IPS-20b (cell line): ENCODE results near the gene BICC1.

ENCODE experiments used
- H3K27ac ChIP-seq: one replicate; pipeline ENCODE4 v1.5.1; 2013; ENCODE audit warnings: low read length
- H3K27me3 ChIP-seq: 2 replicates; pipeline ENCODE4 v1.6.1; 2013; ENCODE audit warnings: mild to moderate bottlenecking, low read length, inconsistent platforms; ENCODE audit not compliant: insufficient read depth
- H3K36me3 ChIP-seq: 2 replicates; pipeline ENCODE4 v1.6.1; 2013; ENCODE audit warnings: low read depth, mild to moderate bottlenecking, inconsistent platforms, low read length, moderate library complexity; ENCODE audit not compliant: insufficient read depth
- H3K4me1 ChIP-seq: 2 replicates; pipeline ENCODE4 v1.6.1; 2013; ENCODE audit warnings: mild to moderate bottlenecking, control low read depth, inconsistent platforms, low read length, moderate library complexity; ENCODE audit not compliant: insufficient read depth
- H3K4me3 ChIP-seq: 2 replicates; pipeline ENCODE4 v1.5.1; 2013; ENCODE audit warnings: mild to moderate bottlenecking, low read length, inconsistent platforms
- H3K9ac ChIP-seq: 2 replicates; pipeline ENCODE4 v1.6.1; 2013; ENCODE audit warnings: low read depth, mild to moderate bottlenecking, inconsistent platforms, low read length, moderate library complexity
- H3K9me3 ChIP-seq: 2 replicates; pipeline ENCODE4 v1.6.1; 2013; ENCODE audit warnings: mild to moderate bottlenecking, low read depth, low read length, inconsistent platforms; ENCODE audit not compliant: insufficient read depth

Gene BICC1

GRCh38 chr10:58723966-58724365 is 211.3 kb downstream of the BICC1 start:
- Histone ChIP-seq H3K4me1 (no peaks in the 10 kb centered on the region), H3K27ac (no peak overlapping the region), H3K4me3 (no peak overlapping the region), H3K27me3 (no peaks in the 10 kb centered on the region), H3K36me3 (no peaks in the 10 kb centered on the region), H3K9ac (no peak overlapping the region), H3K9me3 (no peaks in the 10 kb centered on the region)

- H3K27ac ChIP-seq: no peak overlapping the region
- no peaks in the 10 kb centered on the region for H3K9me3 ChIP-seq
- no peak overlapping the region for H3K4me3 ChIP-seq
- H3K9ac ChIP-seq: no peak overlapping the region
- H3K4me1 ChIP-seq: no peaks in the 10 kb centered on the region
- no peaks in the 10 kb centered on the region for H3K36me3 ChIP-seq
- no peaks in the 10 kb centered on the region for H3K27me3 ChIP-seq
These were observed 212.1 kb downstream of the BICC1 start for GRCh38 chr10:58724781-58725180.

- H3K27me3 ChIP-seq: no peaks in the 10 kb centered on the region
- H3K4me3 ChIP-seq: no peak overlapping the region
- peaks cover 10% of the 10 kb centered on the region; the same call in 1 of the 2 replicates for H3K9me3 ChIP-seq
- no peaks in the 10 kb centered on the region for H3K4me1 ChIP-seq
- H3K9ac ChIP-seq: no peak overlapping the region
- no peak overlapping the region for H3K27ac ChIP-seq
- H3K36me3 ChIP-seq: no peaks in the 10 kb centered on the region
These were observed 213.2 kb downstream of the BICC1 start for GRCh38 chr10:58725901-58726300.

GRCh38 chr10:58727633-58728032 is 215.0 kb downstream of the BICC1 start:
- H3K27me3 ChIP-seq: no peaks in the 10 kb centered on the region
- peaks cover 18% of the 10 kb centered on the region; the same call in 1 of the 2 replicates for H3K9me3 ChIP-seq
- no peak overlapping the region for H3K9ac ChIP-seq
- no peak overlapping the region for H3K27ac ChIP-seq
- H3K36me3 ChIP-seq: no peaks in the 10 kb centered on the region
- no peak overlapping the region for H3K4me3 ChIP-seq
- H3K4me1 ChIP-seq: no peaks in the 10 kb centered on the region

- Histone ChIP-seq H3K4me3 (no peak overlapping the region), H3K27me3 (no peaks in the 10 kb centered on the region), H3K9ac (no peak overlapping the region)
These were observed 218.6 kb downstream of the BICC1 start for GRCh38 chr10:58731276-58731675.

GRCh38 chr10:58733436-58733835 is 220.8 kb downstream of the BICC1 start:
- Histone ChIP-seq H3K27ac (no peak overlapping the region), H3K4me3 (no peak overlapping the region), H3K36me3 (no peaks in the 10 kb centered on the region), H3K27me3 (no peaks in the 10 kb centered on the region), H3K9ac (no peak overlapping the region), H3K4me1 (no peaks in the 10 kb centered on the region), H3K9me3 (peaks cover 18% of the 10 kb centered on the region; the same call in 1 of the 2 replicates)

More at GRCh38 chr10:58731276-58731675, 218.6 kb downstream of the BICC1 start:
- Histone ChIP-seq H3K4me1 (no peaks in the 10 kb centered on the region), H3K9me3 (peaks cover 18% of the 10 kb centered on the region; the same call in 1 of the 2 replicates), H3K36me3 (no peaks in the 10 kb centered on the region), H3K27ac (no peak overlapping the region)

GRCh38 chr10:58734116-58734515 is 221.4 kb downstream of the BICC1 start:
- H3K4me1 ChIP-seq: no peaks in the 10 kb centered on the region
- no peaks in the 10 kb centered on the region for H3K27me3 ChIP-seq
- no peaks in the 10 kb centered on the region for H3K36me3 ChIP-seq
- H3K9ac ChIP-seq: no peak overlapping the region
- no peak overlapping the region for H3K27ac ChIP-seq
- peaks cover 18% of the 10 kb centered on the region; the same call in 1 of the 2 replicates for H3K9me3 ChIP-seq
- H3K4me3 ChIP-seq: no peak overlapping the region

GRCh38 chr10:58734664-58735063 is 222.0 kb downstream of the BICC1 start:
- Histone ChIP-seq H3K4me3 (no peak overlapping the region), H3K36me3 (no peaks in the 10 kb centered on the region), H3K27ac (no peak overlapping the region), H3K9me3 (peaks cover 18% of the 10 kb centered on the region; the same call in 1 of the 2 replicates), H3K27me3 (no peaks in the 10 kb centered on the region), H3K9ac (no peak overlapping the region), H3K4me1 (no peaks in the 10 kb centered on the region)

GRCh38 chr10:58735087-58735486 is 222.4 kb downstream of the BICC1 start:
- Histone ChIP-seq H3K4me3 (no peak overlapping the region), H3K36me3 (no peaks in the 10 kb centered on the region), H3K9me3 (peaks cover 15% of the 10 kb centered on the region; the same call in 1 of the 2 replicates), H3K4me1 (no peaks in the 10 kb centered on the region), H3K27me3 (no peaks in the 10 kb centered on the region), H3K27ac (no peak overlapping the region), H3K9ac (no peak overlapping the region)

- Histone ChIP-seq H3K27me3 (no peaks in the 10 kb centered on the region), H3K4me3 (no peak overlapping the region), H3K9me3 (no peaks in the 10 kb centered on the region), H3K9ac (no peak overlapping the region), H3K4me1 (no peaks in the 10 kb centered on the region; the same call in 1 of the 2 replicates), H3K36me3 (no peaks in the 10 kb centered on the region), H3K27ac (no peak overlapping the region)
These were observed 228.1 kb downstream of the BICC1 start for GRCh38 chr10:58740620-58741369.

- no peaks in the 10 kb centered on the region for H3K36me3 ChIP-seq
- H3K4me3 ChIP-seq: no peak overlapping the region
- H3K9me3 ChIP-seq: no peaks in the 10 kb centered on the region
- no peaks in the 10 kb centered on the region for H3K27me3 ChIP-seq
- peaks cover 8% of the 10 kb centered on the region; the same call in 1 of the 2 replicates for H3K4me1 ChIP-seq
- H3K27ac ChIP-seq: no peak overlapping the region
- no peak overlapping the region for H3K9ac ChIP-seq
These were observed 229.0 kb downstream of the BICC1 start for GRCh38 chr10:58741673-58742072.

GRCh38 chr10:58742141-58742540 is 229.5 kb downstream of the BICC1 start:
- H3K27ac ChIP-seq: no peak overlapping the region

More at GRCh38 chr10:58742141-58742540, 229.5 kb downstream of the BICC1 start:
- H3K36me3 ChIP-seq: no peaks in the 10 kb centered on the region
- peaks cover 9% of the 10 kb centered on the region; the same call in 1 of the 2 replicates for H3K4me1 ChIP-seq
- no peaks in the 10 kb centered on the region for H3K9me3 ChIP-seq
- H3K4me3 ChIP-seq: no peak overlapping the region
- no peaks in the 10 kb centered on the region for H3K27me3 ChIP-seq
- H3K9ac ChIP-seq: no peak overlapping the region
